K562 treated with DMSO at 1 percent for 12 hours (cell line): ENCODE results near the gene GNE. TPM values are rescaled to one million over a fixed set of nuclear protein-coding genes. Genes with fewer than 3 reads are reported as not detected.

ENCODE experiments used
- total RNA-seq: library from RNA; unstranded; fragments of 300-600 nt; gene quantifications from 2 replicates; pipeline ENCODE4 v1.2.3, GENCODE V29; 2022; ENCODE audit not compliant: insufficient read depth

Gene GNE
- 4.3 and 12.3 TPM in 2 replicates for total RNA-seq

GRCh38 chr9:36258208-36258995 is at the start of gene GNE:
TSS of gene GNE (minus strand) at chr9:36258448. CDS start at chr9:36249355, 9,093 bp downstream.

GRCh38 chr9:36190388-36191289 is 67.6 kb downstream of the GNE start, which contains the start of gene CLTA:
TSS of gene CLTA (plus strand) at chr9:36190921. CDS start at chr9:36191057, 136 bp downstream.

GRCh38 chr9:36169166-36169565 is 89.1 kb downstream of the GNE start, which contains the start of gene CCIN:
TSS of gene CCIN (plus strand) at chr9:36169388. CDS start at chr9:36169503, 115 bp downstream.

Other genes starting within 250 kb of the GNE start
- 0.35 TPM in 1 of 2 replicates, not detected in the other for gene RECK, start 221.5 kb downstream of the GNE start, total RNA-seq
- gene GLIPR2, start 121.7 kb downstream of the GNE start, total RNA-seq, result 6.9 TPM in 2 replicates
- not detected in 2 replicates for gene CCIN, start 89.1 kb downstream of the GNE start, total RNA-seq
- gene CLTA, start 67.5 kb downstream of the GNE start, total RNA-seq, result 332 and 335 TPM in 2 replicates
- 1.6 and 10.3 TPM in 2 replicates for gene RNF38, start 141.8 kb upstream of the GNE start, total RNA-seq